Hematopoietic multipotent progenitor cell treated with erythropoietin and hydrocortisone succinate and interleukin-3 and kit ligand, for 17 days (in vitro differentiated cells): ENCODE data around the gene RAP1GDS1.
"Not testable (repeated sequence)": the region's sequence is repeated elsewhere in the genome, so short reads cannot be mapped to it uniquely, and the experiment has no call there.

Source experiments
- DNase-seq: peaks from one replicate; pipeline ENCODE4 v3.0.0-alpha.2; 2015; ENCODE audit warnings: low spot score

Gene RAP1GDS1

GRCh38 chr4:98288671-98289070, 27.5 kb downstream of the RAP1GDS1 start:
- DNase-seq = not testable (repeated sequence)

GRCh38 chr4:98289375-98289774, 28.2 kb downstream of the RAP1GDS1 start:
- DNase-seq = no peak

GRCh38 chr4:98290511-98290910, 29.3 kb downstream of the RAP1GDS1 start:
- no peak for DNase-seq

- no peak for DNase-seq
These were observed 32.1 kb downstream of the RAP1GDS1 start for GRCh38 chr4:98293104-98293887.

- no peak for DNase-seq
These were observed 36.8 kb downstream of the RAP1GDS1 start for GRCh38 chr4:98298022-98298421.

- no peak for DNase-seq
These were observed 39.5 kb downstream of the RAP1GDS1 start for GRCh38 chr4:98300706-98301105.

- DNase-seq = no peak
These were observed 44.4 kb downstream of the RAP1GDS1 start for GRCh38 chr4:98305576-98305975.

- no peak for DNase-seq
These were observed 49.7 kb downstream of the RAP1GDS1 start for GRCh38 chr4:98310867-98311266.

GRCh38 chr4:98311656-98312055, 50.5 kb downstream of the RAP1GDS1 start:
- DNase-seq = no peak

- no peak for DNase-seq
These were observed 53.8 kb downstream of the RAP1GDS1 start for GRCh38 chr4:98314791-98315565.

- DNase-seq = no peak
These were observed 57.3 kb downstream of the RAP1GDS1 start for GRCh38 chr4:98318521-98318920.

- DNase-seq = no peak
These were observed 57.8 kb downstream of the RAP1GDS1 start for GRCh38 chr4:98319021-98319420.

GRCh38 chr4:98326168-98326567, 65.0 kb downstream of the RAP1GDS1 start:
- DNase-seq = no peak

GRCh38 chr4:98327694-98328093, 66.5 kb downstream of the RAP1GDS1 start:
- no peak for DNase-seq

- DNase-seq = not testable (repeated sequence)
These were observed 68.9 kb downstream of the RAP1GDS1 start for GRCh38 chr4:98329879-98330640.

GRCh38 chr4:98332017-98332416, 70.8 kb downstream of the RAP1GDS1 start:
- no peak for DNase-seq

- no peak for DNase-seq
These were observed 73.3 kb downstream of the RAP1GDS1 start for GRCh38 chr4:98334461-98334860.

GRCh38 chr4:98338761-98339438, 77.7 kb downstream of the RAP1GDS1 start:
- no peak for DNase-seq

GRCh38 chr4:98341309-98341708, 80.1 kb downstream of the RAP1GDS1 start:
- no peak for DNase-seq

- DNase-seq = no peak
These were observed 82.4 kb downstream of the RAP1GDS1 start for GRCh38 chr4:98343626-98344025.

- no peak for DNase-seq
These were observed 84.7 kb downstream of the RAP1GDS1 start for GRCh38 chr4:98345838-98346237.

GRCh38 chr4:98352396-98352795, 91.2 kb downstream of the RAP1GDS1 start:
- DNase-seq = no peak
